H1 (cell line): ENCODE measurements around the gene SQOR. TPM values are rescaled to one million over a fixed set of nuclear protein-coding genes. Genes with fewer than 3 reads are reported as not detected.

ENCODE experiments used
- CTCF ChIA-PET: fragments of 300-600 bp; sonication (Branson Sonifier 250); formaldehyde crosslinking; loops from one replicate; lab custom pipeline; 2021; ENCODE audit not compliant: partially characterized antibody; lab: Charles Lee
- POLR2A ChIA-PET: fragments of 300-600 bp; sonication (Branson Sonifier 250); formaldehyde crosslinking; loops from one replicate; lab custom pipeline; 2021; ENCODE audit warnings: inconsistent platforms; ENCODE audit not compliant: partially characterized antibody; lab: Charles Lee
- DNase-seq, 2 experiments: peaks; one replicate each; pipeline versions ENCODE4 v3.0.0 to v3.0.0-alpha.2; 2010 to 2022; ENCODE audit warnings: low spot score in 2 of 2, low read depth in 1 of 2, mixed read lengths in 1 of 2
- FAIRE-seq: peaks from 2 replicates; lab custom pipeline; 2011; peaks lifted over from hg19 to GRCh38; lab: Jason Lieb, UNC
- H2AFZ ChIP-seq: 2 replicates; pipeline ENCODE4 v1.8.1; 2012; ENCODE audit warnings: low read length, inconsistent platforms
- H2AK5ac ChIP-seq: 2 replicates; pipeline ENCODE4 v1.6.1; 2013; ENCODE audit warnings: low read depth, low read length
- H2BK120ac ChIP-seq: replicated peaks from 2 replicates; pipeline ENCODE3; 2013; ENCODE audit warnings: low read depth, low read length, inconsistent platforms
- H2BK12ac ChIP-seq: 2 replicates; pipeline ENCODE4 v1.6.1; 2013; ENCODE audit warnings: low read depth, low read length
- H2BK15ac ChIP-seq: 2 replicates; pipeline ENCODE4 v1.6.1; 2013; ENCODE audit warnings: low read length
- H2BK20ac ChIP-seq: 2 replicates; pipeline ENCODE4 v1.6.1; 2013; ENCODE audit warnings: low read length
- H2BK5ac ChIP-seq: 2 replicates; pipeline ENCODE4 v1.6.1; 2013; ENCODE audit warnings: low read depth, low read length
- H3K14ac ChIP-seq: 2 replicates; pipeline ENCODE4 v1.6.1; 2013; ENCODE audit warnings: inconsistent platforms; ENCODE audit not compliant: insufficient read length
- H3K18ac ChIP-seq: 2 replicates; pipeline ENCODE4 v1.6.1; 2013; ENCODE audit warnings: low read length; ENCODE audit errors: extremely low read depth
- H3K23ac ChIP-seq: 2 replicates; pipeline ENCODE4 v1.6.1; 2013; ENCODE audit warnings: inconsistent platforms; ENCODE audit not compliant: insufficient read length
- H3K23me2 ChIP-seq: 2 replicates; pipeline ENCODE4 v1.6.1; 2013; ENCODE audit warnings: low read depth, low read length
- H3K27ac ChIP-seq: 2 replicates; pipeline ENCODE4 v1.6.1; 2011; ENCODE audit warnings: low read depth, low read length, inconsistent platforms
- H3K27me3 ChIP-seq, 4 experiments: replicated peaks in 1 of 4; 1 replicate in 1 of 4; 2 replicates in 3 of 4; pipeline versions ENCODE4 v1.6.1 to v1.8.1; 2011 to 2013; ENCODE audit warnings: low read length in 3 of 4, mild to moderate bottlenecking in 3 of 4, inconsistent platforms in 2 of 4, mixed read lengths in 2 of 4, moderate library complexity in 1 of 4; ENCODE audit not compliant: control insufficient read depth in 3 of 4, insufficient read depth in 3 of 4; ENCODE audit errors: extremely low read depth in 1 of 4
- H3K36me3 ChIP-seq, 4 experiments: 2 replicates each; pipeline versions ENCODE4 v1.6.1 to v1.8.1; 2011 to 2013; ENCODE audit warnings: mild to moderate bottlenecking in 4 of 4, low read length in 3 of 4, moderate library complexity in 2 of 4, control low read depth in 1 of 4, inconsistent platforms in 1 of 4; ENCODE audit not compliant: insufficient read depth in 4 of 4, control insufficient read depth in 2 of 4
- H3K4ac ChIP-seq: replicated peaks from 2 replicates; pipeline ENCODE3; 2013; ENCODE audit warnings: low read length, low read depth, mixed read lengths, inconsistent platforms; ENCODE audit not compliant: insufficient read length
- H3K4me1 ChIP-seq, 4 experiments: replicated peaks in 1 of 4; 1 replicate in 1 of 4; 2 replicates in 3 of 4; pipeline versions ENCODE4 v1.6.1 to v1.8.1; 2011 to 2013; ENCODE audit warnings: low read length in 3 of 4, inconsistent platforms in 2 of 4, mixed read lengths in 1 of 4; ENCODE audit not compliant: insufficient read depth in 4 of 4, control insufficient read depth in 3 of 4
- H3K4me2 ChIP-seq, 2 experiments: 2 replicates each; pipeline versions ENCODE4 v1.6.1 to v1.8.1; 2011 to 2013; ENCODE audit warnings: low read depth in 2 of 2, low read length in 2 of 2, control low read depth in 1 of 2, inconsistent platforms in 1 of 2, mild to moderate bottlenecking in 1 of 2; ENCODE audit not compliant: insufficient read depth in 1 of 2
- H3K4me3 ChIP-seq, 4 experiments: fragments of 200-600, 300-600 bp in 1 of 4; sonication (generic), shearing (Covaris generic), sonication (Bioruptor Twin) in 1 of 4; 2 replicates each; pipeline versions ENCODE4 v1.5.1 to v1.8.1; 2011 to 2016; ENCODE audit warnings: low read length in 4 of 4, low read depth in 3 of 4, control low read depth in 2 of 4, inconsistent platforms in 2 of 4, mild to moderate bottlenecking in 2 of 4, mixed read lengths in 1 of 4, moderate library complexity in 1 of 4; ENCODE audit not compliant: insufficient read depth in 2 of 4; ENCODE audit errors: extremely low read depth in 1 of 4
- H3K56ac ChIP-seq: replicated peaks from 2 replicates; pipeline ENCODE3; 2013; ENCODE audit warnings: low read depth, mild to moderate bottlenecking, mixed read lengths, low read length, inconsistent platforms; ENCODE audit not compliant: insufficient read length
- H3K79me1 ChIP-seq: 2 replicates; pipeline ENCODE4 v1.6.1; 2013; ENCODE audit warnings: low read depth, low read length, control low read depth
- H3K79me2 ChIP-seq, 2 experiments: 2 replicates each; pipeline versions ENCODE4 v1.6.1 to v1.8.1; 2012 to 2013; ENCODE audit warnings: low read length in 2 of 2, mild to moderate bottlenecking in 2 of 2, inconsistent platforms in 1 of 2; ENCODE audit not compliant: insufficient read depth in 2 of 2, control insufficient read depth in 1 of 2
- H3K9ac ChIP-seq, 4 experiments: replicated peaks in 1 of 4; 1 replicate in 1 of 4; 2 replicates in 3 of 4; pipeline versions ENCODE4 v1.6.1 to v1.8.1; 2011 to 2013; ENCODE audit warnings: low read depth in 3 of 4, low read length in 3 of 4, control low read depth in 2 of 4, mild to moderate bottlenecking in 2 of 4, moderate library complexity in 2 of 4, inconsistent platforms in 1 of 4; ENCODE audit errors: extremely low read depth in 1 of 4
- H3K9me3 ChIP-seq, 2 experiments: 2 replicates each; pipeline versions ENCODE4 v1.6.1 to v1.8.1; 2012 to 2013; ENCODE audit warnings: mild to moderate bottlenecking in 2 of 2, moderate library complexity in 2 of 2, control low read depth in 1 of 2, inconsistent platforms in 1 of 2, low read depth in 1 of 2, low read length in 1 of 2, mixed read lengths in 1 of 2; ENCODE audit not compliant: insufficient read depth in 2 of 2
- H4K20me1 ChIP-seq, 2 experiments: replicated peaks in 1 of 2; 2 replicates each; pipeline versions ENCODE3 to v1.8.1; 2011 to 2013; ENCODE audit warnings: inconsistent platforms in 2 of 2, low read length in 2 of 2, mild to moderate bottlenecking in 1 of 2; ENCODE audit not compliant: insufficient read depth in 2 of 2, control insufficient read depth in 1 of 2
- H4K5ac ChIP-seq: 2 replicates; pipeline ENCODE4 v1.6.1; 2013; ENCODE audit warnings: low read length, low read depth, mixed read lengths, inconsistent platforms; ENCODE audit not compliant: insufficient read length
- H4K8ac ChIP-seq: 2 replicates; pipeline ENCODE4 v1.8.0; 2013; ENCODE audit warnings: mild to moderate bottlenecking, moderate library complexity, low read length, inconsistent platforms; ENCODE audit not compliant: insufficient read depth; ENCODE audit errors: extremely low read depth
- H4K91ac ChIP-seq: replicated peaks from 2 replicates; pipeline ENCODE3; 2013; ENCODE audit warnings: low read length, mixed read lengths, inconsistent platforms; ENCODE audit not compliant: insufficient read length
- FOSL1 ChIP-seq: IDR thresholded peaks from 2 replicates; pipeline ENCODE4 v1.6.1; 2011; ENCODE audit warnings: mild to moderate bottlenecking, low read depth, low read length, moderate library complexity; ENCODE audit not compliant: insufficient read depth
- GTF2F1 ChIP-seq: IDR thresholded peaks from 2 replicates; pipeline ENCODE4 v1.6.1; 2012; ENCODE audit warnings: low read depth, low read length, improper control_type of control experiment, borderline replicate concordance
- KDM5A ChIP-seq: fragments of 200-600 bp; IDR thresholded peaks from 2 replicates; pipeline ENCODE4 v1.7.1; 2012; ENCODE audit warnings: mild to moderate bottlenecking, low read length, inconsistent platforms, mixed read lengths
- RAD21 ChIP-seq, 2 experiments: IDR thresholded peaks in 1 of 2; conservative IDR thresholded peaks in 1 of 2; 2 replicates each; pipeline ENCODE4 v1.6.1; 2011; ENCODE audit warnings: low read depth in 2 of 2, low read length in 2 of 2, improper control_type of control experiment in 1 of 2, inconsistent platforms in 1 of 2, mild to moderate bottlenecking in 1 of 2, moderate library complexity in 1 of 2
- SP1 ChIP-seq: IDR thresholded peaks from 2 replicates; pipeline ENCODE4 v1.6.1; 2011; ENCODE audit warnings: low read depth, low read length
- SUZ12 ChIP-seq: fragments of 200-600 bp; sonication (generic); IDR thresholded peaks from 2 replicates; pipeline ENCODE4 v1.6.1; 2012; ENCODE audit warnings: mild to moderate bottlenecking, inconsistent platforms, low read length, moderate library complexity, mixed read lengths
- TAF1 ChIP-seq: IDR thresholded peaks from 2 replicates; pipeline ENCODE4 v1.6.1; 2011; ENCODE audit warnings: mild to moderate bottlenecking, low read depth, low read length
- TCF12 ChIP-seq: IDR thresholded peaks from 2 replicates; pipeline ENCODE4 v1.6.1; 2011; ENCODE audit warnings: low read depth, mild to moderate bottlenecking, low read length
- YY1 ChIP-seq: IDR thresholded peaks from 2 replicates; pipeline ENCODE4 v1.6.1; 2011; ENCODE audit warnings: low read depth, mild to moderate bottlenecking, low read length
- WGBS, 2 experiments: shearing (Covaris generic) in 1 of 2; methylation state at CpG; one replicate each; pipeline versions ENCODE4 v1.1.6 to v1.1.7; 2013 to 2015; ENCODE audit warnings: low lambda C conversion rate in 2 of 2, mixed read lengths in 2 of 2, inconsistent platforms in 1 of 2, low coverage in 1 of 2, missing lambda C conversion rate in 1 of 2; ENCODE audit not compliant: insufficient replicate concordance in 2 of 2, insufficient coverage in 1 of 2, insufficient read length in 1 of 2; ENCODE audit errors: extremely low coverage in 1 of 2, missing lambda C conversion rate in 1 of 2; 5-methylcytosine and 5-hydroxymethylcytosine counted together
- polyA plus RNA-seq, 7 experiments: library from polyadenylated mRNA; depleted of rRNA in 3 of 7; stranded (reverse) in 5 of 7; unstranded in 2 of 7; fragments of >200 nt in 5 of 7; fragments of 200-250 nt in 2 of 7; gene quantifications; 1 replicate in 5 of 7; 2 replicates in 1 of 7; 4 replicates in 1 of 7; pipeline versions ENCODE4 v1.2.1 to v1.2.3, GENCODE V29; 2011 to 2013; ENCODE audit warnings: missing spikeins in 2 of 7, mixed read lengths in 2 of 7
- total RNA-seq: library from RNA; stranded (reverse); fragmentation: NEBNext Ultra II Directional; extraction: Animal tissue kit (Norgen Biotek cat#: 25700); gene quantifications from 2 replicates; pipeline ENCODE4 v1.2.1, GENCODE V29; 2021
- TF ChIP-seq, protein P1 (sequence below): IDR thresholded peaks from 2 replicates; pipeline ENCODE4 v1.6.1; 2012; ENCODE audit warnings: low read length, inconsistent platforms

SQOR gene
- total and polyA plus RNA-seq, 2 of the 8 experiments (the other 6 are each of a cell fraction or from before 2014, with no cell fraction given): 0.20 to 0.22 TPM

DNA sequence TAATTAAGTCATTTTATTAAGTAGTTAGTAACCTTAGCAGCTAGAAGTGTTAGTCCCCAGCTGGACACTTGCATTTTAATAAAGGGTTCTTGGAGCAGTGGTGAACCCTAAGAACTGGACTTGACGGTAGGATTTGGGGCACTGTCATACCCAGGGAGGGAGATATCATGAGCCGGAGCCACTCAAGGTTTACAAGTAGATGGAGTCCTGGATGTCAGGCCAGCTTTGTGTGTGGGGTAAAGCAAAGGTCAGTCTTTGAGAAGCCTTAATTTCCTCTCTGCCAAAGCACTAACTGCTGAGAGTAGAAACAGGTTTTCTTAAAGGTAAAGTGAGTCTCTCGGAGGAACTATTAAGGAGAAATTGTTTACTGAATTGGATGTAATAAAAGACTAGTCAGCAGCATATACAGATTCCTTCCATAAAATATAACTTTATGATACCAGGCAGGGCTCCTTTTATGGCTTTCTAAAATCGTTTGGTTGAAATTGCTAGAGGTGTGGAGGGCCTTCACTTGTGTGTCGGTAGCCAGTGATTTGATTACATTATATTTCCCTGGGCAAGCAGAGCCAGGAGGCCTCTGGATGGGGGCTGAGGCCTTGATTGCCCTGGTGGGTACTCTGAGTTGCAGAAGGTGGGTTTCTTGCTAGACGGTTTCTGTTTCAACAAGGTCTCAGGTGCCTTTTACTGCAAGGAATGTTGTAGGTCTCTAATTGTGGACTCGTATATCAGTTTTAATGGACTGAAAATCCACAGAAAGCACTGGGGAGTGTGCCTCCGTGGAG lies 23.1 kb downstream of the SQOR start:
- WGBS, 2 experiments: 87% methylated on average over 8 of the region's 8 CpGs; no CpG with 5 or more reads in 1 of the 2 experiments
- no peaks in the 10 kb centered on the region for H3K23me2 ChIP-seq
- H4K20me1 ChIP-seq: no peaks in the 10 kb centered on the region
- H3K56ac ChIP-seq: no peak overlapping the region
- H4K5ac ChIP-seq: no peak overlapping the region
- DNase-seq (no peak), FAIRE-seq (no peak)
- H4K8ac ChIP-seq: no peak overlapping the region
- H3K4ac ChIP-seq: no peak overlapping the region
- no peak overlapping the region for H3K23ac ChIP-seq
- no peak overlapping the region for H3K14ac ChIP-seq
- H3K9me3 ChIP-seq: no peaks in the 10 kb centered on the region
- no peak overlapping the region for H2AK5ac ChIP-seq
- CTCF ChIA-PET: interaction anchor here (9.9 kb wide), 1 partner anchor 20 kb away, joined by 103 read pairs; no protein-coding TSS in a partner anchor
- no peaks in the 10 kb centered on the region; a peak in 1 of 7 replicates for H3K27me3 ChIP-seq
- TF ChIP-seq KDM5A (no peak), RAD21 (IDR thresholded peaks at IDR 0.05 in 1 of 2, conservative IDR thresholded peaks at IDR 0.05 in 1 of 2; ENCODE audit: low read depth in 2 of 2, low read length in 2 of 2) (no peak), FOSL1 (no peak), TCF12 (no peak), GTF2F1 (no peak), SP1 (no peak), TAF1 (no peak), SUZ12 (no peak), YY1 (no peak)
- TF ChIP-seq, protein P1, sequence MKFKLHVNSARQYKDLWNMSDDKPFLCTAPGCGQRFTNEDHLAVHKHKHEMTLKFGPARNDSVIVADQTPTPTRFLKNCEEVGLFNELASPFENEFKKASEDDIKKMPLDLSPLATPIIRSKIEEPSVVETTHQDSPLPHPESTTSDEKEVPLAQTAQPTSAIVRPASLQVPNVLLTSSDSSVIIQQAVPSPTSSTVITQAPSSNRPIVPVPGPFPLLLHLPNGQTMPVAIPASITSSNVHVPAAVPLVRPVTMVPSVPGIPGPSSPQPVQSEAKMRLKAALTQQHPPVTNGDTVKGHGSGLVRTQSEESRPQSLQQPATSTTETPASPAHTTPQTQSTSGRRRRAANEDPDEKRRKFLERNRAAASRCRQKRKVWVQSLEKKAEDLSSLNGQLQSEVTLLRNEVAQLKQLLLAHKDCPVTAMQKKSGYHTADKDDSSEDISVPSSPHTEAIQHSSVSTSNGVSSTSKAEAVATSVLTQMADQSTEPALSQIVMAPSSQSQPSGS: no peak
- H3K4me3 ChIP-seq: no peak overlapping the region
- no peak overlapping the region for H4K91ac ChIP-seq
- no peak overlapping the region for H2AFZ ChIP-seq
- H3K18ac ChIP-seq: no peak overlapping the region
- H2BK15ac ChIP-seq: no peak overlapping the region
- no peaks in the 10 kb centered on the region for H3K79me1 ChIP-seq
- H2BK20ac ChIP-seq: no peak overlapping the region
- POLR2A ChIA-PET: no interaction called here
- H3K4me2 ChIP-seq: no peak overlapping the region
- no peak overlapping the region for H3K27ac ChIP-seq
- no peaks in the 10 kb centered on the region for H3K36me3 ChIP-seq
- no peak overlapping the region for H2BK12ac ChIP-seq
- H3K4me1 ChIP-seq: peaks cover 0 to 3% (median 0%) of the 10 kb centered on the region in 4 experiments; a peak in 2 of 7 replicates
- H2BK120ac ChIP-seq: no peak overlapping the region
- no peak overlapping the region for H3K9ac ChIP-seq
- H2BK5ac ChIP-seq: no peak overlapping the region
- no peaks in the 10 kb centered on the region for H3K79me2 ChIP-seq
